Loucy (cell line): Measurements from ENCODE around the gene LY86.

Source experiments
- CTCF ChIP-seq: fragments of 200-600 bp; sonication (generic); conservative IDR thresholded peaks from 2 replicates; pipeline ENCODE4 v1.5.1; 2014; ENCODE audit warnings: mild to moderate bottlenecking, antibody characterized with exemption, low read length
- EZH2phosphoT487 ChIP-seq: fragments of 200-600 bp; IDR thresholded peaks from 2 replicates; pipeline ENCODE4 v1.6.1; 2018; ENCODE audit warnings: antibody characterized with exemption, mild to moderate bottlenecking, moderate library complexity, borderline replicate concordance

DNA sequence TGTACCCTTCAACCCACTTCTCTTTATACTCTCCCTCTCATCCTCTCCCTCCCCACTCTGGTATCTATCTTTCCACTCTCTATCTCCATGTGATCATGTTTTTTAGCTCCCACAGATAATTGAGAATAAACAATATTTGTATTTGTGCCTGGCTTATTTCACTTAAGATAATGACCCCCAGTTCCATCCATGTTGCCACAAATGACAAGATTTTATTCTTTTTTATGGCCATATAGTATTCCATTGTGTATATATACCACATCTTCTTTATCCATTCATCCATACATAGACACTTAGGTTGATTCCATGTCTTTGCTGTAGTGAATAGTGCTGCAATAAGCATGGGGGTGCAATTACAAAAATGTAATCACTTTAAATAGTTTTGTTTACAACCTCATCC lies 62.3 kb downstream of the LY86 start:
- TF ChIP-seq CTCF (no peak), EZH2phosphoT487 (no peak)
